ENCODE measurements around the gene RNF182.
"Not testable (repeated sequence)": the region's sequence is repeated elsewhere in the genome, so short reads cannot be mapped to it uniquely, and the experiment has no call there.

RNF182 gene

DNA sequence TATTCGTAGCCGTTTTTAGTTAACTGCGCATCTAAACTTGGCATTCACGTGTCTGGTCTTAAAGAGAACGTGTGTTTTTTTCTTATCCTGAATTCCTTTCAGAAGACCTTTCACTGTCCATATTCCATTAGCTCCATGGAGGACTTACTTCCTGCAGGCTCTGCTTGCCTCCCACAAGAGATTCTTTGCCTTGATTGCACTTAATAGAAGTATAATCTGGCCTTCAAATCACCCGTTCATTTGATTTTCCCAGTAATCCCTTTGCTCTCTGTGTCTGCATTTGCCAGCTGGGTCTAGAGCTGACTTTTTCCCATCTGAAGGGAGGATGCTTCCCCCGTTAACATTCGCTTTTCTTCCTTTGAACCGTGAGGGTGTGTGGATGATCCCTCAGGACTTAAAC lies 79.5 kb downstream of the RNF182 start:
- no peak for DNase-seq

- no peak for DNase-seq
Measured at GRCh38 chr6:14008809-14009208, 84.1 kb downstream of the RNF182 start.

GRCh38 chr6:14009431-14009830 lies 84.7 kb downstream of the RNF182 start:
- no peak for DNase-seq

- no peak for DNase-seq
Measured at GRCh38 chr6:14010275-14010674, 85.5 kb downstream of the RNF182 start.

DNA sequence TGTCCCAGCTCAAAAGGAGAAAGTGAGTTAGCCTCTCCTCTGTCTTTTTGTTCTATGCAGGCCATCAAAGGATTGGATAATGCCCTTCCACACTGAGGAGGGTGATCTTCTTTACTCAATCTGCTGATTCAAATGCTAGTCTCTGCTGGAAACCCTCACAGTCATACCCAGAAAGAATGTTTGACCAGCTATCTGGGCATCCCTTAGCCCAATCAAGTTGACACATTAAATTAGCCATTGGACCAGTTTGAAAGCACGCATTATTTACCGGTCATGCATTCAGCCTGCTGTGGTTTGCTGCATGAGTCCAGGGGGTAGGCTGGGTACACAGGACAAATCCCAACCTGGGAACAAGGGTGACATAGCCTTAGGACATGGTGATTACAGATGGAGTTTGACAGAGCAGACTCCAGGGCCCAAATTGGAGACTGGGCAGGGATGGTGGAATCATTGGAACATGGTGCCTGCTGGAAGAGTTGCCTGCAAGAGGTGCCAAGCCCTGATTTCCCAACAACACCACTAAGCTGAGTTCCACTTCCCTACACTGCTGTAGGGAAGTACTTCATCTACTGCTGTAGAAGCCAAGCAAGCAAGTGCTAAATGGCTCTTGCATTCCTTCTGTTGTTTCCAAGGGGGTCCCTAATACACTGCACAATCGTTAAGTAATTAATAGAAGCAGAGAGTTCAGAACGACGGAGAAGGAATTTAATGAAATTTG lies 87.7 kb downstream of the RNF182 start:
- no peak for DNase-seq

GRCh38 chr6:14015964-14016363 lies 91.2 kb downstream of the RNF182 start:
- DNase-seq: no peak

DNA sequence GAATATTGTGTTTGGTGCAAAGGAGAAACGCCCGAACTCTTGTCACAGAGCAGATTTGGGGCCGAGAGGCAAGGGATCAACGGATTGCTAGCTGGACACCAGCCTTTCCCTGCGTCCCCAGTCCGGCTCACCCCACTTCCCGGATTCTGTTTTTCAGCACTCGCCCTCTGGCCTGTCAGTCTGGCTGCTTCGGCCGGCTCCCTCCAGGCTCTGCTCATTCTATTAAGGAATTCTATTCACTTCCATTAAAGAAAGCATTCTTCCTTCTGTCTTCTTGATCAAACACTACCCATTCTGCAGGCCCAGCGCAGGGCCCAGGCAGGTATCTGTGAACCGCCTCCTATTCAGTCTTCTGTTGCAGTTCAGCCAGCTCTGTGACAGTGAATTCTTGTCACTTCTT lies 91.7 kb downstream of the RNF182 start:
- no peak for DNase-seq

DNA sequence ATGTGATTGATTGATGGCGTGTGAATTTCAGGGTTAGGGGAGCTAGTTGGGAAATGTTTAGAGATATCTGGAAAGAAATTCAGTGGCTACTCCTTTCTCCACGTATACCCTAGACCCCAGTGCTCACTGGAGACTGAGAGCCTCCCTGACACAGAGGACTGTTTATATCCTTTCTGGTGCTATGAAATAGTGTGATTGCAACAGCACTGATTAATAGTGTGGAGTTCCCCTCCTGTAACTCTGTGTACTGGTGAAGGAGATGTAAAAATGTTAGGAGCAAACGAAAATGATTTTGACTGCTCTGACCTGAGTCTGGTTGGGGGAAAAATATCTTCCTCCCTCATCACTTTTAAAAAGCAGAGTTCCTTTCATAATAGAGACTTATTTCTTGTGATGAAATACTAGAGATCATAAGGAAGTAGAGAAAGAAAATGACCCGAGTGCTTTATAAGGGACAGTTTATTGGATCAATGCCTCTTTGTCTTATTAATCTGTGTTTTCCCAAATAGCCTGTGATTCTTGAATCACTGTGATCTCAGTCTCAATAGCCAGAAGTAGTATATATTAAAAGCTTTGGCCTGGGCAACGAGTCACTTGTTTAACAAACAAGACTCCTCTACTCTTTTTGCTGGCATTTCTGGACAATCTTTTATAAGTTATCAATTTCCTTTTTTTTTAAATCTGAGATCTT lies 92.3 kb downstream of the RNF182 start:
- DNase-seq: no peak

GRCh38 chr6:14017626-14018475 lies 93.1 kb downstream of the RNF182 start:
- no peak for DNase-seq

GRCh38 chr6:14018559-14018958 lies 93.8 kb downstream of the RNF182 start:
- DNase-seq: not testable (repeated sequence)

- no peak for DNase-seq
Measured at GRCh38 chr6:14020551-14020950, 95.8 kb downstream of the RNF182 start.

- no peak for DNase-seq
Measured at GRCh38 chr6:14021449-14021848, 96.7 kb downstream of the RNF182 start.

DNA sequence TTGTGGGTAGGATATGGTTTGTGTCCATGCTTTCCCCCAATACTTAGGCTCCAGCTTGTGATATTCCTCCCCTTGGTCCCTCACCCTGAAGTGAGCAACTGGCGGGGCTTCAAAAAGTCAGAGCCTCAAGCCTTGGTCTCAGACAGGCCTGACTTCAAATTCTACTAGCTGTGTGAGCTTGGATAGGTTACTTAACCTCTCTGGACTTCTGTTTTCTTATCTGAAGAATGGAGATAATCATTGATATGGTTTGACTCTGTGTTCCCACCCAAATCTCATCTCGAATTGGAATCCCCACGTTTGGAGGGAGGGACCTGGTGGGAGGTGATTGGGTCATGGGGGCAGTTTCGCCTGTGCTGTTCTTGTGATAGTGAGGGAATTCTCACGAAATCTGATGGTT lies 97.9 kb downstream of the RNF182 start:
- no peak for DNase-seq

- no peak for DNase-seq
Measured at GRCh38 chr6:14023855-14024254, 99.1 kb downstream of the RNF182 start.

DNA sequence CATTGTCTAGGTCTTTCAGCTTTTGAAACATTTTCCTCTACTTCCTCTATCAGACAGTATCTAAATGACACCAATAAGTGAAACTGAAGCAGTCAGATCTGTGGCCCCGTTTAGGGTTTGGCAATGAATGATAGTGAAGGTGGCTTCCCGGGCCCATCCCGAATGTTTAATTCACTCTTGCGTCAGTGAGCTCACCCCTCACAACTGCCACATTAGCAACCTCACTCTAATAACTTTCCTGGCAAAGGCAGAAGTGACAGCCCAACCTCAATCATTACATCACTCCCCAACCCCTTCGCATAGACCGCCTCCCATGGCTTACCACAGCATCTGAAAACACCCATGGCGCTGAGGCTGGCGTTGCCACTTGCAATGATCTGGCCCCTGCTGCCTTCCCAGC lies 100.4 kb downstream of the RNF182 start:
- no peak for DNase-seq

DNA sequence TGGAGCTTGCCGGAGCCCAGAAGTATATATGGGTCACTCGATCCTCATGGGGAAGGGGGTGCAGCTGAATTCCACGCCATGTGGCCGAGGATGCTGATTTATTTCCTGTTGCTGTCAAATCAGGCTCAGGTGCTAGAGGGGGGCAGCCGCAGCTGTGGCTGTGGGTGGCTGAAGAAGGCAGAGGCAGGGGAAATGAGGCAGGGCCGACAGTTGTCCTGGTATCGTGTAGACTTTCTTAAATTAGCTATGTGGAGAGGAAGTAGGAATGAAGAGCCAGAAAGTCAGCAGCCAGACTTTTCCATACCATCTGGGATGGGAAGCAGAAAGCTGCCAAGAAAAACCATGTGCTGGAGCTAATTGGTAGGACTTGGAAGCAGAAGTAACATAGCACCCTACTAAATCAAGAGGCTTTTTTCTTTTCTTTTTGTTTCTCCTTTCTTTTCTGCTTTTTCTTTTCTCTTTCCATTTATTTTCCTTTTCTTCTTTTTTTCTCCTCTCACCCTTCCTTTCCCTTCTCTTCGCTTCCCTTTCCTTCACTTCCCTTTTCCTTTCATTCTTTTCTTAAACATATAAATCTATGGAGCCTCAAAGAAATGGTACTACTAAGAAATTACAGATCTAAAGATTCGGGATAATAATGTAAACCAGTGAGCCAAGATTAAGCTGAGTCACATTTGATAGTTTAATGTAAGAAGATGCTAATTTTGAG lies 102.2 kb downstream of the RNF182 start:
- no peak for DNase-seq

DNA sequence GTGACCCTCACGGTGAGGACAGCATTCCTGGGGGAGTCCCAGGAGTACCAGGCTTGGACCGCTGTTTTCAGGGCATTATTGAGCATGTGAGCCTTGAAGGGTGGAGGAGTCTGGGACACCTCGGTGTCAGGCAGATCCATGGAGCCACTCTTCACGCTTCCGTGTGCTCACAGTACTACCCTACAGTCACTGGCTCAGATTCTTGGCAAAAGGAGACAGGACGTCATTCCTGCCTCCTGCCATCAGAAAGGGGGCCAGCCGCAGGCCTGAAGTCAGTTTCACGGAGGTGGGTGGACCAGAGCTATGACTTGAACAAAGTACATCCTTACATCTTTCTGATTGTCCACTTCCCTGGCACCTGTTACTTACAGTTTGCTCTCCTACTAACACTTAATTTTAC lies 103.9 kb downstream of the RNF182 start:
- no peak for DNase-seq

DNA sequence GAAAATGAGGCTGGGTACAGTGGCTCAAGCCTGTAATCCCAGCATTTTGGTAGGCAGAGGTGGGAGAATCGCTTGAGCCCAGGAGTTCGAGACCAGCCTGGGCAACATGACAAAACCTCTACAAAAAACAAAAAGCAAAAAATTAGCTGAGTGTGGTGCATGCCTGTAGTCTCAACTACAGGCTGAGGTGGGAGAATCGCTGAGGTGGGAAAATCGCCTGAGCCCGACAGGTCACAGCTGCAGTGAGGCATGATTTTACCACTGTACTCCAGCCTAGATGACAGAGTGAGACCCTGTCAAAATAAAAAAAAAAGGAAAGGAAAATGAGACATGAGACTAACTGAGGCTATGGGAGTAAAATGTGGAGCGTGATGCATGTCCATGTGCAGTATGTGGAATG lies 104.9 kb downstream of the RNF182 start:
- DNase-seq: no peak
